Measurements from ENCODE around the gene CPNE9.

CPNE9 gene

GRCh38 chr3:9686050-9686550 lies 17.5 kb upstream of the CPNE9 start:
- in situ Hi-C loops (cut with MboI; ENCODE audit: low sequenced_read_pairs): no loop called here

DNA sequence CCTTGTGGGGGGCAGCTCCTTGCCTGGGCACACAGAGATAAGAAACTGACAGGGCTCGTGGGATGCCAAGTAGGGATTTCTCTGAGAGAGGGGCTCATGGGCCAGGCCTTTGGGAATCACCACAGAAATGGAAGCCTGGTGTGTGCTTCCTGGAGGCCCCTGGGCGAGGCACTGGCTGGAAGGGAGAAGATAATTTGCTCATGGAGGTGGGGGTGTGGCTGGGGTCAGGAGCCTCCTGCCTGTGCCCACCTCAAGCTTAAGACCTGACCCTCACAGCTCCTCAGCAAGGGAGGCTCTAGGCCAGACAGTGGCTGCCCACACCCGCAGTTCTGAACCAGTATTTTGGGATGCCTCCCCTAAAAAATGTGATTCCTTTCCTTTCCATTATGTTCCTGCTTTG lies 16.9 kb upstream of the CPNE9 start:
- in situ Hi-C loops (cut with MboI; ENCODE audit: low sequenced_read_pairs): no loop called here

GRCh38 chr3:9687514-9687913 lies 16.1 kb upstream of the CPNE9 start:
- in situ Hi-C loops (cut with MboI; ENCODE audit: low sequenced_read_pairs): no loop called here

- in situ Hi-C loops (cut with MboI; ENCODE audit: low sequenced_read_pairs): no loop called here
These were observed 14.7 kb upstream of the CPNE9 start for GRCh38 chr3:9688961-9689360.

DNA sequence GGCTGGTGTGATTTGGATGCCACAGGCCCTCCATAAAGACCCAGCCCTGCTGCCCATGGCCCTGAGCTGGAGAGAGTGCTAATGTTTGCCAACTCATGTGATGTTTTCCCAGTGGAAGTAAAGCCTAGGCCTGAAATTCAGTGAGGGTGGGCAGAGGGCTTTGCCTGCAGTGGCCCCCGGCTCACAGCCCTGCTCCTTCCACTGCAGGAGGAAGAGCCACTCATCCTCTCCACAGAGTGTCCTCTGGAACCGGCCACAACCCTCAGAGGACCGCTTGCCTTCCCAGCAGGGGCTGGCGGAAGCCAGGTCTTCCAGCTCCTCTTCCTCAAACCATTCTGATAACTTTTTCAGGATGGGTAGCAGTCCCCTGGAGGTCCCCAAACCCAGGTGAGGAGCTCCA lies 13.9 kb upstream of the CPNE9 start:
- in situ Hi-C loops (cut with MboI; ENCODE audit: low sequenced_read_pairs): no loop called here

- in situ Hi-C loops (cut with MboI; ENCODE audit: low sequenced_read_pairs): no loop called here
These were observed 12.9 kb upstream of the CPNE9 start for GRCh38 chr3:9690451-9691450.

DNA sequence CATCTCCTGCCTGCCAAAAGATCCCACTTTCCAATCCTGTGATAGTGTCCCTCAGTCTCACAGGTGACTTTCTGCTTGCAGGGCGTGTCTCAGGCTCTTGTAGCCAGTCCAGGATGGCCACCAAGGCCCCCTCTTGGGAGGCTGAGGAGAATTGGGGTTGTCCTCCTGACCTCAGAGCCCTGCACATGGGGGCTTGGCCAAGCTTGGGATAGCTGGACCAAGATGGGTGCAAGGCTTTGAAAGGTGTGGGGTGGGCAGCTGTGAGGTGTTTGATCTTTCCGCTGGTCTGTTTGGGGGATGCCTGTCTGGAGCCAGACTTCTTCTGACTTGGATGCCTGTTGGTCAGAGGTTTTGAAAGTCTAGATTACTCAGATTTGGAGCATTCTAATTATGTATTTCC lies 12.0 kb upstream of the CPNE9 start:
- in situ Hi-C loops (cut with MboI; ENCODE audit: low sequenced_read_pairs): no loop called here

- in situ Hi-C loops (cut with MboI; ENCODE audit: low sequenced_read_pairs): no loop called here
These were observed 11.2 kb upstream of the CPNE9 start for GRCh38 chr3:9692416-9692815.

DNA sequence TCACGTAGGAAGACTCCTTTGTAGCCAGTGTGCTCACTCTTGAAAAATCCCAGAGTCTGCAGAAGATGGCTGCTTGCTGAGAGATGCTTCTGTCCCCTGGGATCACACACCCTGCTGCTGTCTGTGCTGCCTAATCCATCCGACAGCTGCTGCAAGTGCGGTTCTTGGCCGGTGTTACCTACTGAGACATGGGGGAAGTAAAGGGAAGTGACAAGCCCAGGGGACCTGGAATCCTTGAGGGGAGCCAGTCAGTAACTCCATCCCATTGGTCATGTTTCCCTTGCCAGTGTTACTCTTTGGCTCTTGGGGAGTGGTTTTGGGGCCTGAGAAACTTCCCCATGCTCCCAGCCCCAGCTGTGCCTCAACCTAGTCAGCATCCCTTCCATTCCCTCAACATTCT lies 8.3 kb upstream of the CPNE9 start:
- in situ Hi-C loops (cut with MboI; ENCODE audit: low sequenced_read_pairs): no loop called here

DNA sequence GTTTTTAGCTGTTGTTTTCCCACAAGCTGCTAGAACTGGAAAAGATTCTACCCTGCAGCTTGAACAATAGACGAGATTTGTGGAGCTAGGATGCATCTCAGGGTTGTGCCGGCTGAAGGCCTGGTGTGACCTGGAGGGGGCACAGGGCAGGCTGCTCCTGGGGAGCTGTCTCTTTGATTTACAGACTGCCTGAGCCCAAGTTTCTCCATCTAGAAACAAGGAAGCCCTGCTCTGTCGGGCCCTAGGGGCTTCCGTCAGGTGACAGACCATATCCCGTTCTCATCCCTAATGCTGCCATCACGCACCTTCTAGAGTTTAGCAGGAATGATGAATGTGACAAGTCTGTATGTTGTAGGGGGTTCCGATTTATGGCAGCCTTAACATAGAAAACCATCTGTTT lies 7.9 kb upstream of the CPNE9 start:
- in situ Hi-C loops (cut with MboI; ENCODE audit: low sequenced_read_pairs): no loop called here

- in situ Hi-C loops (cut with MboI; ENCODE audit: low sequenced_read_pairs): no loop called here
These were observed 7.0 kb upstream of the CPNE9 start for GRCh38 chr3:9696480-9697220.

- in situ Hi-C loops (cut with MboI; ENCODE audit: low sequenced_read_pairs): no loop called here
These were observed 5.7 kb upstream of the CPNE9 start for GRCh38 chr3:9697892-9698291.

- in situ Hi-C loops (cut with MboI; ENCODE audit: low sequenced_read_pairs): no loop called here
These were observed 5.3 kb upstream of the CPNE9 start for GRCh38 chr3:9698293-9698692.

DNA sequence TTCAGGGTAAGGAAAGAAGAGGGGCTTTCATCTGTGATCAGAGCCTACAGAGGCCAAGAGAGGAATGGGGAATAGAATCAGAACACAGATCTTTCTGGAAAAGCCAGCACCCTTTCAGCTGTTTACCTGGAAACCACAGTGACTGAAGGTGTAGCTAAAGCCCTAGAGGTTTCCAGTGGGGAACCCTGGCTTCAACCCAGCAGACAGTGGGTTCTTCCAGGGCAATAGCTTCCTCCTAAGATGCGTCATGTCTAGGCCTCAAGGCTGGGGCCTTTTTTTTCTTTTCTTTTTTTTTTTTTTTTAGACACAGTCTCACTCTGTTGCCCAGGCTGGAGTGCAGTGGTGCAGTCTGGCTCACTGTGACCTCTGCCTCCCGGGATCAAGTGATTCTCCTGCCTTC lies 3.1 kb upstream of the CPNE9 start:
- in situ Hi-C loops (cut with MboI; ENCODE audit: low sequenced_read_pairs): no loop called here

- in situ Hi-C loops (cut with MboI; ENCODE audit: low sequenced_read_pairs): no loop called here
These were observed 2.6 kb upstream of the CPNE9 start for GRCh38 chr3:9701006-9701405.

- in situ Hi-C loops (cut with MboI; ENCODE audit: low sequenced_read_pairs): no loop called here
These were observed 1.9 kb upstream of the CPNE9 start for GRCh38 chr3:9701711-9702110.

GRCh38 chr3:9703240-9703639 lies 393 bp upstream of the CPNE9 start:
- in situ Hi-C loops (cut with MboI; ENCODE audit: low sequenced_read_pairs): no loop called here

DNA sequence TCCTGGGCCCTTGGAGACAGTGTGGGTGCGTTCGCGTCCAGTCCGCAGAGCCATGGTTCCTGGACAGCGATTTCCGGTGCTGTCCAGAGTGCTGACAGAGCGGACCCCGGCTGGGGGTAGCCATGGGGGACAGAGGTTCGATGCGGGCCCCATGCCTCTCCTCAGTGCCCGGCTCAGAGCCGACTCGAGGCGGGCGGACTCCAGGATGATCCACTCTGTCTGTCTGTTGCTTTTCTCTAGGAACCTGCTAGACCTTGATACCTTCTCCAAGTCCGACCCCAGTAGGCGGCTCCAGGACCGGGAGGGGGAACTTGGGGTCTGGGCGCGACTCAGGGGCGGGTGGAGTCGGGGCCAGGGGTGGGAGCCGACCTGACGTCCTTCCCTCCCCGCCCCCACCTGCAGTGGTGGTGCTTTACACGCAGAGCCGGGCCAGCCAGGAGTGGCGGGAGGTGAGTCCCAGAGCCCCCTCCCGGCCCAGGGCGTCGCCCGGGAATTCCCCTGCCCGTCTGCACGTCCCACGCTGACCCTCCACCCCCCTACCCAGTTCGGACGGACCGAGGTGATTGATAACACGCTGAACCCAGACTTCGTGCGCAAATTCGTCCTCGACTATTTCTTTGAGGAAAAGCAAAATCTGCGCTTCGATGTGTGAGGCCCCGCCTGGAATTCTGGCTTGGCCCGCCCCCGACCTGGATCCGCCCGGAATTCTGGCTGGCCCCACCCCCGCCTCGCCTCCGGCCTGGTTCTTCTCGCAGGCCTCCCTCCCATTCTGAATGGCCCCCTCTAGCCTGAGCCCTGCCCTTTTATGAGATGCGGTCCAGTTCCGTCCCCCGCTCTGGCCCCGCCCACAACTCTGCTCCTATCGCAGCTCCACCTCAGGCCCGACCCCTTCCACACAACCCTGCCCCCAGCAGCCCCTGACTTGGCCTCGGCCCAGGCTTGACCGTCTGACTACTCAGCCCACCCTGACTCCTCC lies 1.0 kb downstream of the CPNE9 start:
- in situ Hi-C loops (cut with MboI; ENCODE audit: low sequenced_read_pairs): no loop called here

DNA sequence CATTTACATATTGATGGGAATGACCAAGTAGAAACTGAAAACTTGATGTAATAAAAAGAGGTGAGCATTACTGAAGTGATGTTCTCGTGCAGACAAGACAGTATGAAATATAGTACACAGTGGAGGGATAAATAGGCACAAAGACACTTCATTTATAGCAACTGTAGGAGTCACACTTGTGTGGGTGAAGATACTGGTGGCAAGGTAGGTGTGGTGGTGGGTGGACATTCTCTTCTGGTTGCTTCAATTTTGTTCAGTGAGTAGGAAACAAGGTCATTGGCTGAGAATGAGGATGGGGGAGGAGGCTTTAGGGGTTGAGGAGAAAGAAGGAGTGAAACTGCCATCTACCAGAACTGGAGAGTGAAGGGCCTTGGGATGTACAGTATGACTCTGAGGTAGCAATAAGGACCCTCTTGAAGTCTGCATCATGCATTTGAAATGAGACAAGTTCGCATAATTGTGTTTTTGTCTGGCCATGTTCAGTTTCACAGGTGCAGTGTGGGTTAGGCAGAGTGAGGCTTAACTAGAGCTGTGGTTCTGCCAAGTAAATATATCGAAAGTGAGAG lies 6.6 kb downstream of the CPNE9 start:
- in situ Hi-C loops (cut with MboI; ENCODE audit: low sequenced_read_pairs): no loop called here

DNA sequence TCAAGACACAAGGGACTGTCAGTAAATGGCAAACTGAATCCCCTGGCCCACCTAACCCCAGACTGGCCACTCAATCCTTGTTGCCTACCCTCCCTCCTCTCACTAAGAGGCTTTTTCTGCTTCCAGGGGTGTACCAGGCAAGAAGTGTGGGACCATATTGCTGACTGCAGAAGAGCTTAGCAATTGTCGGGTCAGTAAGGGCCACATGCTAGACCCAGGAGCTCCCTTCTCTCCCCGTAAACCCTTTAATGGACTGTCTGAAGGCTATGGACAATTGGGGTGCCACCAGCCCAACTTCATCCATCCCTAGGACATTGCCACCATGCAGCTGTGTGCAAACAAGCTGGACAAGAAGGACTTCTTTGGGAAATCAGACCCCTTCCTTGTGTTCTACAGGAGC lies 8.8 kb downstream of the CPNE9 start:
- in situ Hi-C loops (cut with MboI; ENCODE audit: low sequenced_read_pairs): no loop called here
